Pancreas (tissue), 10 donors: ENCODE measurements around the gene FOXO3. TPM values are rescaled to one million over a fixed set of nuclear protein-coding genes. Genes with fewer than 3 reads are reported as not detected.

ENCODE experiments used
- ATAC-seq, 4 donors: fragments of 200-7000 bp; cut with Tn5 transposase; one replicate each; pipeline versions ENCODE4 v1.8.0 to v1.9.1; 2020; ENCODE audit warnings: mild to moderate bottlenecking in 4 of 4, moderate library complexity in 4 of 4
- DNase-seq, 6 donors: peaks; one replicate each; pipeline ENCODE4 v3.0.0-alpha.2; 2020
- FAIRE-seq: peaks from 2 replicates; lab custom pipeline; 2012; peaks lifted over from hg19 to GRCh38; lab: Jason Lieb, UNC
- H3K27ac ChIP-seq, 4 donors: fragments of 200-600 bp; sonication (generic); 1 replicate in 3 of 4; 2 replicates in 1 of 4; pipeline versions ENCODE4 v1.5.0 to v1.8.0; 2020
- H3K27me3 ChIP-seq, 4 donors: fragments of 200-600 bp; one replicate each; pipeline ENCODE4 v1.8.0; 2021
- H3K36me3 ChIP-seq, 3 donors: fragments of 200-600 bp; sonication (generic) in 1 of 3; one replicate each; pipeline versions ENCODE4 v1.5.0 to v1.8.0; 2020 to 2021
- H3K4me1 ChIP-seq, 3 donors: fragments of 200-600 bp; one replicate each; pipeline ENCODE4 v1.8.0; 2021
- H3K4me3 ChIP-seq, 4 donors: fragments of 200-600 bp; sonication (generic) in 2 of 4; one replicate each; pipeline versions ENCODE4 v1.5.0 to v1.8.0; 2020 to 2021
- H3K9me3 ChIP-seq, 4 donors: fragments of 200-600 bp; one replicate each; pipeline ENCODE4 v1.8.0; 2021
- CTCF ChIP-seq, 4 donors: fragments of 200-600 bp; sonication (generic) in 3 of 4; IDR thresholded peaks; one replicate each; pipeline versions ENCODE4 v1.5.0 to v1.8.0; 2021; ENCODE audit warnings: antibody characterized with exemption in 4 of 4
- WGBS, 2 donors: extraction: QIAGEN DNeasy Blood & Tissue Kit; methylation state at CpG; one replicate each; pipeline ENCODE4 v1.1.7; 2013; 5-methylcytosine and 5-hydroxymethylcytosine counted together
- intact Hi-C, 3 donors: fragments of 100-400 bp; cut with DNase I; formaldehyde crosslinking; loops; one replicate each; pipeline versions ENCODE4 v1.11.1 to v1.14.2; 2022
- polyA plus RNA-seq, 2 donors: library from polyadenylated mRNA; stranded (reverse); fragments of 200-250 nt; gene quantifications; one replicate each; pipeline ENCODE4 v1.2.3, GENCODE V29; 2013
- total RNA-seq, 6 donors: library from RNA; stranded (reverse); fragmentation: NEBNext Ultra II Directional in 4 of 6; extraction: Animal tissue kit (Norgen Biotek cat#: 25700) in 4 of 6; gene quantifications; one replicate each; pipeline versions ENCODE4 v1.2.1 to v1.2.4, GENCODE V29; 2021 to 2023
- donor health status: healthy with polysubstance abuse.
- donor health status: DM: no; HTN: no; CAD: no; lungs with moderate emphysema.
- donor health status: DM: no; HTN: no; CAD: no.
- donor health status: control.
- donor health status: control.
- donor health status: Bipolar disorder and iron deficiency.
- donor health status: DM: yes; HTN: yes; CAD: no.
- donor health status: DM: no; HTN: no; CAD: no.
- donor health status: DM: no; HTN: no; CAD: no.
- donor health status: DM: yes; HTN: yes; CAD: no.

The FOXO3 gene
- total and polyA plus RNA-seq, 8 donors = 11.3 to 61.2 (median 41.2) TPM

DNA sequence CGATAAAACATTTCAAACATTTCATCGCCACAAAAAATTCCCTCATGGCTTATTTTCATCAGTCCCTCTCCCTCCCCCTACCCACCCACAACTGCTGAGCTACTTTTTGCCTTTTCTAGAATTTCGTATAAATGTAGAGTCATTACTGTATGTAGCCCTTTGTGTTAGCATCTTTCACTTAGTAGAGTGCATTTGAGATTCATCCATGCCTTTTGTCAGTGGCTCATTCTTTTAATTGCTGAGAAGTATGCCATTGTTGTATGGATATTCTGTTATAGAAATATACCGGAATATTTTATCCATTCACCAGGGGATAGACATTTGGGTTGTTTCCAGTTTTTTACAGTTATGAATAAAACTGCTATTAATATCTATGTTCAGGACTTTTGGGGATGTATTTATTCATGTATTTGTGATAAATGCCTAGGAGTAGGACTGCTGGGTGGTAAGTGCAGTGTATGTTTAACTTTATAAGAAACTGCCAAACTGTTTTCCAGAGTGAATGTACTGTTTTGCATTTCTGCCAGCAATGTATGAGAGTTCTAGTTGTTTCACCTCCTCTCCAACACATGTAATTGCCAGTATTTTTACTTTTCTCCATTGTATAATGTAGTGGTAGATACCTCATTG, 50.4 kb downstream of the FOXO3 start:
- 60 to 62% methylated on average over 4 of the region's 4 CpGs for WGBS, 2 donors
- ATAC-seq (no peak), FAIRE-seq (no peak), DNase-seq (no peak)
- H3K36me3 ChIP-seq = no peaks in the 10 kb centered on the region
- no peak overlapping the region for H3K4me3 ChIP-seq
- intact Hi-C loops = no loop called here
- TF ChIP-seq CTCF (IDR thresholded peaks at IDR 0.05) = no peak
- H3K4me1 ChIP-seq = peaks cover 28 to 55% (median 51%) of the 10 kb centered on the region in 3 donors
- H3K9me3 ChIP-seq = no peaks in the 10 kb centered on the region
- no peaks in the 10 kb centered on the region for H3K27me3 ChIP-seq
- no peak overlapping the region for H3K27ac ChIP-seq

DNA sequence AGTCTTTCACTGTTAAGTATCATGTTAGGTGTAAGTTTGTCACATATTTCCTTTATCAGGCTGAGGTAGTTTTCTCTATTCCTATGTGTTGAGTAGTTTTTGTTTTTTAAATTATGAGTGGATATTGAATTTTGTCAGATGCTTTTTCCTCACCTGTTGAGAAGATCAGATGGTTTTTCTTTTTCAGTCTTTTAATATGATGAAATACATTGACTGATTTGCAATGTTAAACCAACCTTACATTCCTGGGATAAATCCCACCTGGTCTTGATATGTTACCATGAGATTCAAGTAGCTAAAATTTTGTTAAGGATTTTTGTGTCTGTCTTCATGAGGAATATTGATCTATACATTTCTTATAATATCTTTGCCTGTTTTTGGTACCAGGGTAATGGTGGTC, 52.1 kb downstream of the FOXO3 start:
- Histone ChIP-seq H3K4me1 (peaks cover 18 to 47% (median 47%) of the 10 kb centered on the region in 3 donors), H3K27me3 (no peaks in the 10 kb centered on the region), H3K27ac (no peak overlapping the region), H3K36me3 (no peaks in the 10 kb centered on the region), H3K4me3 (no peak overlapping the region), H3K9me3 (no peaks in the 10 kb centered on the region)
- DNase-seq (no peak), FAIRE-seq (no peak), ATAC-seq (no peak)
- no peak for TF ChIP-seq CTCF (IDR thresholded peaks at IDR 0.05)
- intact Hi-C loops = no loop called here

- H3K36me3 ChIP-seq = no peaks in the 10 kb centered on the region
- no peaks in the 10 kb centered on the region for H3K27me3 ChIP-seq
- 77 to 85% methylated on average over 3 of the region's 3 CpGs for WGBS, 2 donors
- no peaks in the 10 kb centered on the region for H3K9me3 ChIP-seq
- DNase-seq (no peak), FAIRE-seq (no peak), ATAC-seq (no peak)
- H3K27ac ChIP-seq = no peak overlapping the region
- no peak overlapping the region for H3K4me3 ChIP-seq
- peaks cover 14 to 52% (median 38%) of the 10 kb centered on the region in 3 donors for H3K4me1 ChIP-seq
- intact Hi-C loops = no loop called here
- no peak for TF ChIP-seq CTCF (IDR thresholded peaks at IDR 0.05)
Observed at GRCh38 chr6:108616544-108616943, 55.8 kb downstream of the FOXO3 start.

- Histone ChIP-seq H3K36me3 (no peaks in the 10 kb centered on the region), H3K27me3 (no peaks in the 10 kb centered on the region), H3K9me3 (no peaks in the 10 kb centered on the region), H3K27ac (no peak overlapping the region), H3K4me3 (no peak overlapping the region), H3K4me1 (peaks cover 18 to 52% (median 38%) of the 10 kb centered on the region in 3 donors)
- DNase-seq = no peak
- ATAC-seq = peak in 1 of 4 donors; percentile 36
- FAIRE-seq = no peak
- TF ChIP-seq CTCF (IDR thresholded peaks at IDR 0.05) = no peak
- intact Hi-C loops = no loop called here
Observed at GRCh38 chr6:108616973-108617372, 56.3 kb downstream of the FOXO3 start.

DNA sequence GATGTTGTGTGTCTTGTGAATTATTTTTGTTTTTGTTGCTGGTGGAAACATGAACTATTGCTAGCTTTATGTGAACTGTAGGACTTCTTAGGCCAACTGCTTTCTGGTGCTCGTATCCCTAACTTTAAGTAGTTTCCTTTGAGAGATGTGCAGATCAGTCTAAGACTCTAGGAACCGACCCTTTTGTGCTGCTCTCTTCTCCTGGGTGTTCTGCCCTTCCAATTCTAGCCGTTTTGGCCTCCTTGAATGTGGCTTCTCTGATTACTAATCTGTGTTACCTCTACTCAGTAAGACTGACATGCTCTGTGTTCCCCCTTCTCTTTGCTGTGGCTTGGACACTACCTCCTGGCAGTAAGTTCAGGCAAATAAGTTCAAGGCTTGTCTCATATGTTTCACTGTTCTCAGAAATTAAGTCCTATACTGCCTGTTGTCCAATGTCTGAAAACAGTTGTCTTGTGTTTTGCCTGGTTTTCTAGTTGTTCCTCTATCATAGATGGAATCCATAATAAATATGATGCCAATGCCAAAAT, 58.0 kb downstream of the FOXO3 start:
- H3K4me3 ChIP-seq = no peak overlapping the region
- WGBS, 2 donors = 66 to 68% methylated on average over 3 of the region's 3 CpGs
- ATAC-seq (no peak), FAIRE-seq (no peak), DNase-seq (no peak)
- H3K9me3 ChIP-seq = no peaks in the 10 kb centered on the region
- TF ChIP-seq CTCF (IDR thresholded peaks at IDR 0.05) = no peak
- no peak overlapping the region for H3K27ac ChIP-seq
- H3K27me3 ChIP-seq = no peaks in the 10 kb centered on the region
- H3K4me1 ChIP-seq = peaks cover 22 to 57% (median 36%) of the 10 kb centered on the region in 3 donors
- intact Hi-C loops = no loop called here
- H3K36me3 ChIP-seq = no peaks in the 10 kb centered on the region
